Measurements from ENCODE around the gene OGG1. TPM values are rescaled to one million over a fixed set of nuclear protein-coding genes. Genes with fewer than 3 reads are reported as not detected.

The OGG1 gene
- total RNA-seq, 2 donors from 2014 or later = 18.4 to 22.6 TPM

- Mint-ChIP-seq H3K36me3 (ENCODE audit: low read depth) (peaks cover 10% of the 10 kb centered on the region), H3K27ac (no peak overlapping the region), H3K4me1 (peaks cover 16% of the 10 kb centered on the region), H3K27me3 (peaks cover 2% of the 10 kb centered on the region), H3K4me3 (no peak overlapping the region)
- ATAC-seq = no peak
- peaks cover 2% of the 10 kb centered on the region for H3K9me3 ChIP-seq (ENCODE audit: control insufficient read depth, low read length, poor library complexity, severe bottlenecking)
- DNase-seq = no peak
Observed at GRCh38 chr3:9716801-9717555, 32.8 kb upstream of the OGG1 start.

- H3K4me3 Mint-ChIP-seq = no peak overlapping the region
- no peak overlapping the region for H3K27ac Mint-ChIP-seq
- ATAC-seq (no peak), DNase-seq (no peak)
- peaks cover 2% of the 10 kb centered on the region for H3K9me3 ChIP-seq (ENCODE audit: control insufficient read depth, low read length, poor library complexity, severe bottlenecking)
- H3K4me1 Mint-ChIP-seq = peaks cover 16% of the 10 kb centered on the region
- H3K27me3 Mint-ChIP-seq = no peaks in the 10 kb centered on the region
- H3K36me3 Mint-ChIP-seq (ENCODE audit: low read depth) = peaks cover 10% of the 10 kb centered on the region
Observed at GRCh38 chr3:9717563-9717962, 32.2 kb upstream of the OGG1 start.

DNA sequence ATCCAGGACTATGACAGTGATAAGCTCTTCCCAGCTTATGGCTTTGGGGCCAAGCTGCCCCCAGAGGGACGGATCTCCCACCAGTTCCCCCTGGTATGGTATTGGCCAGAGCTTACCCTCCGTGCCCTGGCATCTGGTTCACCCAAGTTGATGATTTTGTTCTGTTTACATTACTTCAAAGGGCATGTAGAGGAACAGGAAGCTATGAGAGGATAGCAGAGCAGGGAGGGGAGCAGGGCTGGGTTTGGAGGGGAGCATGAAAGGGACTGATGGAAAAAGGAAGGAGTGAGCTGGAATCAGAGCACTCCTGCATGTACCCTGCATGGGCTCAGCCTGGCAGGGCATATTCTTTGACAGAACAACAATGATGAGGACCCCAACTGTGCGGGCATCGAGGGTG lies 31.6 kb upstream of the OGG1 start:
- DNase-seq (no peak), ATAC-seq (no peak)
- no peak overlapping the region for H3K27ac Mint-ChIP-seq
- peaks cover 12% of the 10 kb centered on the region for H3K36me3 Mint-ChIP-seq (ENCODE audit: low read depth)
- H3K9me3 ChIP-seq (ENCODE audit: control insufficient read depth, low read length, poor library complexity, severe bottlenecking) = peaks cover 2% of the 10 kb centered on the region
- no peak overlapping the region for H3K4me3 Mint-ChIP-seq
- peaks cover 18% of the 10 kb centered on the region for H3K4me1 Mint-ChIP-seq
- no peaks in the 10 kb centered on the region for H3K27me3 Mint-ChIP-seq

GRCh38 chr3:9721015-9721699 lies 28.6 kb upstream of the OGG1 start:
- ATAC-seq = no peak
- no peak overlapping the region for H3K4me3 Mint-ChIP-seq
- DNase-seq = no peak
- peaks cover 6% of the 10 kb centered on the region for H3K36me3 Mint-ChIP-seq (ENCODE audit: low read depth)
- peaks cover 1% of the 10 kb centered on the region for H3K9me3 ChIP-seq (ENCODE audit: control insufficient read depth, low read length, poor library complexity, severe bottlenecking)
- H3K27ac Mint-ChIP-seq = no peak overlapping the region
- H3K4me1 Mint-ChIP-seq = peaks cover 22% of the 10 kb centered on the region
- no peaks in the 10 kb centered on the region for H3K27me3 Mint-ChIP-seq

GRCh38 chr3:9721700-9722060 lies 28.1 kb upstream of the OGG1 start:
- no peaks in the 10 kb centered on the region for H3K27me3 Mint-ChIP-seq
- no peaks in the 10 kb centered on the region for H3K9me3 ChIP-seq (ENCODE audit: control insufficient read depth, low read length, poor library complexity, severe bottlenecking)
- ATAC-seq = no peak
- peaks cover 6% of the 10 kb centered on the region for H3K36me3 Mint-ChIP-seq (ENCODE audit: low read depth)
- peaks cover 23% of the 10 kb centered on the region for H3K4me1 Mint-ChIP-seq
- DNase-seq = no peak
- H3K4me3 Mint-ChIP-seq = no peak overlapping the region
- no peak overlapping the region for H3K27ac Mint-ChIP-seq

DNA sequence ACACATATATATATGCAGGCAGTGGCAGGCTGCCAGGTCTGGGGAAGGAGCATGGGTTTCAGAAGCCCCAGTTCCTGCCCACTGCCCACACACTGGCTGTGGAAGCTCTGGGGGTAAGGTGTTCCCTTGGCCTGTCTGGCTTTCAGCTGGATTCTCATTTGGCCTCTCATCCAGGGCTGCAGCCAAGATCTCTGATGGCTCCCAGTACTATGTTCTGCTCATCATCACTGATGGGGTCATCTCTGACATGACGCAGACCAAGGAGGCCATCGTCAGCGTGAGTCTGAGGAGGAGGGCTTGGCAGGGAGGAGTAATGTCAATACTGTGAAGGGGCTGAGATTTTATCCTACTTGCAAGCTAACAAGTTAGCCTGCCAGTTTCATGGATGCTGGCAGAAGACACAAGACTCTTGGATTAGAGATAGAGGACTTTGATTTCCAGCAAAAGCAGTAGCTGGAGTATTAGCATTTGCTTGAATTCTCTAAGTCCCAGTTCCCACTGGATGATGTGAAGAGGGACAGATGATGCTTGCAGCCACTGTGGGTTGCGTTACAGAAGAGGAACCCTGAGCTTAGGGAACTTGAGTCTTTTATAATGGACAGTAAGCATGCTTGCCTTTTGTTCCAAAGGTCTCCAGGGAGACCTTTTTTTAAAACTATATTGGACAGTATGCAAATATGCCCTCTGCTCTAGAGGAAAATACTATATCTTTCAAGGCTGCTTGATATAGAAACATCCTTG lies 23.8 kb upstream of the OGG1 start:
- H3K36me3 Mint-ChIP-seq (ENCODE audit: low read depth) = peaks cover 4% of the 10 kb centered on the region
- DNase-seq = no peak
- H3K4me3 Mint-ChIP-seq = no peak overlapping the region
- no peaks in the 10 kb centered on the region for H3K9me3 ChIP-seq (ENCODE audit: control insufficient read depth, low read length, poor library complexity, severe bottlenecking)
- H3K4me1 Mint-ChIP-seq = peaks cover 31% of the 10 kb centered on the region
- no peak for ATAC-seq
- no peak overlapping the region for H3K27ac Mint-ChIP-seq
- no peaks in the 10 kb centered on the region for H3K27me3 Mint-ChIP-seq

GRCh38 chr3:9727041-9727595 lies 22.6 kb upstream of the OGG1 start:
- H3K9me3 ChIP-seq (ENCODE audit: control insufficient read depth, low read length, poor library complexity, severe bottlenecking) = no peaks in the 10 kb centered on the region
- Mint-ChIP-seq H3K27ac (peak overlapping the region; percentile 88), H3K4me3 (peak overlapping the region; percentile 85), H3K36me3 (ENCODE audit: low read depth) (peaks cover 4% of the 10 kb centered on the region), H3K27me3 (no peaks in the 10 kb centered on the region), H3K4me1 (peaks cover 31% of the 10 kb centered on the region)
- DNase-seq (peak in 2 of 3 donors; percentile 32 to 37), ATAC-seq (peak; percentile 32)

DNA sequence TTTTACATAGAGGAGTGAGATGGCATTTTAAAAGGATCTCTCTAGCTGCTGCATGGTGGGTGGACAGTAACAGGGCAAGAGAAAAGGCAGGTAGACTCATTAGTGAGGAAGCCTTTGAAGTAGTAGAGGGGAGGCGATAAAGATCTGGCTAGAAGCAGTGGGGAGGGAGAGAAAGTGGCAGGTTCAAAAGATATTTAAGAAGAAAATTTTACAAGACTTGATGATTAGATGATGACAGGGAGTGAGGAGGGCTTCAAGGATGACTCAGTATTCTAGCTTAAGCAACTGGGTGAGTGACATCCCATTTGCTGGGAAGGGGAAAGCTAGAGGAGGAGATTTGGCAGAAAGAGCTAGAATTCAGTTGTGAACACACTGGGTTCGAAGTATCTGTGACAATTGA lies 22.0 kb upstream of the OGG1 start:
- H3K9me3 ChIP-seq (ENCODE audit: control insufficient read depth, low read length, poor library complexity, severe bottlenecking) = no peaks in the 10 kb centered on the region
- ATAC-seq (no peak), DNase-seq (no peak)
- Mint-ChIP-seq H3K27ac (peak overlapping the region; percentile 88), H3K27me3 (no peaks in the 10 kb centered on the region), H3K4me1 (peaks cover 35% of the 10 kb centered on the region), H3K36me3 (ENCODE audit: low read depth) (peaks cover 3% of the 10 kb centered on the region), H3K4me3 (no peak overlapping the region)

- no peak overlapping the region for H3K4me3 Mint-ChIP-seq
- no peaks in the 10 kb centered on the region for H3K27me3 Mint-ChIP-seq
- H3K4me1 Mint-ChIP-seq = peaks cover 45% of the 10 kb centered on the region
- H3K9me3 ChIP-seq (ENCODE audit: control insufficient read depth, low read length, poor library complexity, severe bottlenecking) = no peaks in the 10 kb centered on the region
- ATAC-seq (no peak), DNase-seq (no peak)
- peaks cover 2% of the 10 kb centered on the region for H3K36me3 Mint-ChIP-seq (ENCODE audit: low read depth)
- no peak overlapping the region for H3K27ac Mint-ChIP-seq
Observed at GRCh38 chr3:9729419-9729818, 20.3 kb upstream of the OGG1 start.

DNA sequence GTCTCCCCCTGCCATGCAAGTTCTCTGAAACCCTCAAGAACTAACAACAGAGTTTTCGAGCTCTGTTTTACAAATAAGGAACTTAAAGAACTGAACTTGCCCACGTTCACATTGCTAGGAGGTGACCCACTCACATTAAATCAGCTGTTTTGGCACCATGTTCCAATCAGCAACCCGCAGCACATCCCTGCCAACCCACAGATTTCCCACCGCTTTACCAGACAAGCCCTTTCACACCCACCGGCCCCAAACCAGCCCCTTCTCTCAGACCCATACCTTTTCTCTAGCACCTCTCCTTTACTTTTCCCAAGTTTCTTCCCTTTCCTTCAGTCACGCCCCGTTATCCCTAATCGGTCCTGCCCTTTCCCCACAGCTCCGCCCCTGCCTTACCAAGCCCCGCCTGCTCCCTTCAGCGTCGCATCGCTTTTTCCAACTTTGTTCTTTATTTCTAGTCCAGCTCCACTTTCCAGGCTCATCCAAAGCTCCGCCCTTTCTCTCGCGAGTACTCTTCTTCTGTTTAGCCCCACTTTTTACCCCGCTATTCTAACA lies 19.0 kb upstream of the OGG1 start:
- no peaks in the 10 kb centered on the region for H3K27me3 Mint-ChIP-seq
- H3K27ac Mint-ChIP-seq = peak overlapping the region; percentile 87
- peak; percentile 43 for ATAC-seq
- H3K4me1 Mint-ChIP-seq = peaks cover 44% of the 10 kb centered on the region
- peaks cover 2% of the 10 kb centered on the region for H3K36me3 Mint-ChIP-seq (ENCODE audit: low read depth)
- DNase-seq = no peak
- H3K4me3 Mint-ChIP-seq = peak overlapping the region; percentile 97
- no peaks in the 10 kb centered on the region for H3K9me3 ChIP-seq (ENCODE audit: control insufficient read depth, low read length, poor library complexity, severe bottlenecking)

DNA sequence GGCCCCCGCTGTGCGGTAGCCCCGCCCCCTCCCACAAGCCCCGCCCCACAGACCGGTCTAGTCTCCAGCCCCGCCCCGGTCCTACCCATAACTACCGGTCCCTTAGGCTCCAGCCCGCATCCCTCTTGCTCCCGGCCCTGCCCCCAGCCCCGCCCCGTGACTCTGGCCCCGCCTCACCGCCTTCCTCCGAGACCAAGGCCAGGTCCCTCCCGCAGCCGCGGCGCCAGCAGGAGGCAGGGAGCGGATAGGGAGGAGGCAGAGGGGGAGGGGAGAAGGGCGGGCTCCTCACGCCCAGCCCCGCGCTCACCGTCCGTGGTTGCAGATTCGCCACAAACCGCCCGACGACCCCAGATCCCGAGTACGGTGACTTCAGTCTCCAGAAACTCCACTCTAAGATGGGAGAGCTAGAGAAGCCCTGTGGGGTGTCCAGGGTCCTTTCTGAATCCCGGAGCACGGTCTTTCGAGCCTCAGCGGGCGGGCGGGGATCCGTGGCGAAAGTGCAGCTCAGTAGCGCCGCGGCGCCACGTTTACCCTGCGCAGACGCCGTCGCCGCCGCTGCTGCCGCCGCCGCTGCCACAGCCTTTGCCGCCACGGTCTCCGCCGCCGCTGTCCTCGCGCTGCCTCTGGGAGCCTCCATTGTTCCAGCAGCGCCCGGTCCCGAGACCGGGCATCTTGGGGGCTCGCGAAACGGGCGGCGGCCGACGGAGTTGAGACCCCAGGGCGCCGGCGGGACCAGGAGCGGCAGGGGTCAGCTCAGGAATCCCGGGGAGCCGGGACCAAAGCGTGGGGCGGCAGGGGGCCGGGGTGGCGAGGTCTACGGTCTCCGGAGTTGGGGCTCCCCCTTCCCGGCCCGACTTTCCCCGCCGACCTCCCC lies 18.3 kb upstream of the OGG1 start, which contains the start of gene BRPF1:
TSS of gene BRPF1 (plus strand) at position 530 of the 874 bp plus-strand sequence. CDS start 2,406 bp downstream, outside the sequence.
- Mint-ChIP-seq H3K27ac (peak within 1 kb of the TSS; percentile 87), H3K4me3 (peak within 1 kb of the TSS; percentile 97), H3K4me1 (peaks cover 46% of the 10 kb centered on the region), H3K27me3 (no peaks in the 10 kb centered on the region), H3K36me3 (ENCODE audit: low read depth) (peaks cover 2% of the 10 kb centered on the region)
- ATAC-seq = peak; percentile 92
- DNase-seq = peak; percentile 95 to 100 (median 100)
- H3K9me3 ChIP-seq (ENCODE audit: control insufficient read depth, low read length, poor library complexity, severe bottlenecking) = no peaks in the 10 kb centered on the region

GRCh38 chr3:9732080-9732739 lies 17.5 kb upstream of the OGG1 start:
- Mint-ChIP-seq H3K4me1 (peaks cover 42% of the 10 kb centered on the region), H3K4me3 (peak overlapping the region; percentile 97), H3K36me3 (ENCODE audit: low read depth) (peaks cover 2% of the 10 kb centered on the region), H3K27me3 (no peaks in the 10 kb centered on the region), H3K27ac (peak overlapping the region; percentile 87)
- DNase-seq = peak in 2 of 3 donors; percentile 26 to 29
- ATAC-seq = no peak
- H3K9me3 ChIP-seq (ENCODE audit: control insufficient read depth, low read length, poor library complexity, severe bottlenecking) = no peaks in the 10 kb centered on the region

Measured in T-helper 17 cell (primary cell).